ENCODE measurements around the gene CDYL2. TPM values are rescaled to one million over a fixed set of nuclear protein-coding genes. Genes with fewer than 3 reads are reported as not detected.

The CDYL2 gene
- total RNA-seq, 2 experiments from 2014 or later: 24.5 to 27.8 TPM

DNA sequence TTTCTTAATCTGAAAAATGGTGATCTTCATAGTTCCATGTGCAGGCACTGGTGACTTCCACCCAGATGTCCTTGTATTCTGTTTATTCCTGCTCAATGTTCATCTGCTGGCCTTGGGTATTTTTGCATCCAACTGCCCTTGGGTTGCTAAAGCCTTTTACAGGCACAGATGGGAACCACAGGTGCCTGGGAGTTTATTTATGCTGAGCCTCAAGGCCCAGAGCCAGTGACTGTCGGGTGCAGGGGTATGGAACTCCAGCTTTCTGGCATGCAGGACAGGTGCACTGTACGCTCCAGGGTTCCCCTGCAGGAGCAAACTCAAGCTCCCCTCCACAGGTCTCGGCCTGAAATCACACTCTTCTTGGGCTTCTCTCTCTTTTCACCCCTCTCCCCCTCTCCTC is 241.3 kb downstream of the CDYL2 start:
- POLR2A ChIA-PET: no interaction called here
- no peaks in the 10 kb centered on the region for H3K27me3 Mint-ChIP-seq
- peaks cover 9% of the 10 kb centered on the region for H3K9me3 Mint-ChIP-seq
- DNase-seq: no peak
- H3K27ac Mint-ChIP-seq: no peak overlapping the region
- no peak for ATAC-seq (ENCODE audit: low read depth)
- no peak overlapping the region for H3K4me3 Mint-ChIP-seq
- H3K4me1 Mint-ChIP-seq: peaks cover 13% of the 10 kb centered on the region
- H3K36me3 Mint-ChIP-seq: peaks cover 8% of the 10 kb centered on the region

DNA sequence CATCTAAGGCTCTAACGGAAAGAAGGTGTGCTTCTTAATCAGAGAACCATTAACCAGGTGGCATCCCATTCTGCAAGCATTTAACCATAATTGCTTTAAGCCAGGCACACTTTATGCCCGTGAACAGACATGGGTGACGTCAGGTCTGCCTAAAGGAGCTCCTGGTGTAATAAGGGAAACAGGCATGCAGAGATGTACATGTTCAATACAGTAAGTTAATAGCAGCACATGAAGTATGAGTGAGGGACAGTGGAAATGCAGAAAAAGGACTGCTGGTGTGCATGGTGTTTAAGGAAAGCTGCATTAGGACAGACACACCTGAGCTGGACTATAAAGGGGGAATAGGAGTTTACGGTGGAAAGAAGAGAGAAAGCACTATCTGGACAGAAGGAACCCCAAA is 245.0 kb downstream of the CDYL2 start:
- no peak overlapping the region for H3K4me3 Mint-ChIP-seq
- POLR2A ChIA-PET: no interaction called here
- ATAC-seq (ENCODE audit: low read depth) (no peak), DNase-seq (no peak)
- H3K4me1 Mint-ChIP-seq: peaks cover 10% of the 10 kb centered on the region
- H3K27ac Mint-ChIP-seq: no peak overlapping the region
- H3K9me3 Mint-ChIP-seq: no peaks in the 10 kb centered on the region
- peaks cover 1% of the 10 kb centered on the region for H3K27me3 Mint-ChIP-seq
- no peaks in the 10 kb centered on the region for H3K36me3 Mint-ChIP-seq

DNA sequence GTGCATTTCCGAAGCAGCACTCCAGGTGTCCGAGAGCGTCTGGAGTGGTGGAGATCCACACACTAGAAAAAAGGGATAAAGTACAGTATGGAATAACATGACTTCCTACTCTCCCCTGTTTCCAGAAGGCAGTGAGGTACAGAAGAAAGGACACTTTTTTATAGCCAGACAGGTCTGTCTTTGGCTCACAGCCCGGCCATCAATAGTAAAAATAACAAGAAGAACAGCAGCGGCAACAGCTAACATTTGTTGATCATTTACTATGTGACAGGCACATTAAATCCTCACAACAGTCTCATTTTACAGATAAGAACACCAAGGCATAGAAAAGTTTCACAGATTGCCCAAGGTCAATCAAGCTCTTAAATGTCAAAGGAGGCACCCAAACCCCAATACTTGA is 247.4 kb downstream of the CDYL2 start:
- H3K4me3 Mint-ChIP-seq: no peak overlapping the region
- no peaks in the 10 kb centered on the region for H3K36me3 Mint-ChIP-seq
- DNase-seq (no peak), ATAC-seq (ENCODE audit: low read depth) (no peak)
- POLR2A ChIA-PET: no interaction called here
- peaks cover 17% of the 10 kb centered on the region for H3K4me1 Mint-ChIP-seq
- peaks cover 2% of the 10 kb centered on the region for H3K27me3 Mint-ChIP-seq
- no peak overlapping the region for H3K27ac Mint-ChIP-seq
- no peaks in the 10 kb centered on the region for H3K9me3 Mint-ChIP-seq

DNA sequence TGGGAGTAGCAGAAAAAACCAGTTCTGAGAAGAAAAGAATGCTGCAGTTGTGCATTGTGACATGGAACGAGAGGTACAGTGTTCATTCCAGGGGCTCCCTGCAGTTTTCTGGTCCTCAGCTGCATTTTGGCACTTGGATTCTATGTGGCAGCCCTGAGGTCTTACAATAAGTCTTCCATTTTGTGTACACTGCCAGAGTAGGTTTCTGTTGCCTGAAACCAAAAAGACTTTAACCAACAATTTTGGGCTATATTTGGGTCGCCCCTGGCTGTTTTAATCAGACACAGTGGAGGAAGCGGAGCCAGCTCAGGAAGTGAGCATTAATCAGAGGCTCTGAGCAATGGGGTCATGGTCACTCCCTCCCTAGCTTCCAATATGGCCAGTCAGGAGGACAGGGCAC is 247.9 kb downstream of the CDYL2 start:
- Mint-ChIP-seq H3K36me3 (no peaks in the 10 kb centered on the region), H3K27me3 (peaks cover 4% of the 10 kb centered on the region), H3K4me3 (no peak overlapping the region), H3K9me3 (no peaks in the 10 kb centered on the region), H3K27ac (peak overlapping the region; percentile 8), H3K4me1 (peaks cover 17% of the 10 kb centered on the region)
- DNase-seq (no peak), ATAC-seq (ENCODE audit: low read depth) (no peak)
- POLR2A ChIA-PET: no interaction called here

DNA sequence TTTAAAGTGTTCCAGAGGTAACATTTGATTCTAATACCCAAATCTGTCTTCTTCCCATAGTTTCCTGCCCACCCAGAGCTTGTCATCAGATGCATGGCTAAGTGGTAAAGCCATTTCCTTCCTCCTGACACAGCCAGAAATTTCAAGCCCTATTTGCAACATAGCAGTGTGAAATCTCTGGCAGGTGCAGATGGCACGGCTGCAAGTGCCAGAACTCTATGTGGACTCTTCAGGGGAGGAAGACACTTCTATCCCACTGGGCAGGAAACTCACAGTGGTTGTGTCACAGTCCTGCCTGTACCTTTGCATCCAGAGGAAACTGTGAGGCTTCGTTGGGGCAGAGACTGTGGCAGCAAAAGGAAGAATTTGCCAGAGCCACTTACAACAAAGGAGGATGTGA is 250.4 kb downstream of the CDYL2 start:
- DNase-seq: no peak
- Mint-ChIP-seq H3K4me3 (peak overlapping the region; percentile 22), H3K9me3 (no peaks in the 10 kb centered on the region), H3K27ac (no peak overlapping the region), H3K4me1 (peaks cover 17% of the 10 kb centered on the region), H3K27me3 (peaks cover 4% of the 10 kb centered on the region), H3K36me3 (no peaks in the 10 kb centered on the region)
- ATAC-seq (ENCODE audit: low read depth): peak; percentile 67
- POLR2A ChIA-PET: interaction anchor here (1.4 to 1.8 kb wide), 2 partner anchors 10 to 27 kb away, joined by 3 to 4 read pairs; no protein-coding TSS in a partner anchor

DNA sequence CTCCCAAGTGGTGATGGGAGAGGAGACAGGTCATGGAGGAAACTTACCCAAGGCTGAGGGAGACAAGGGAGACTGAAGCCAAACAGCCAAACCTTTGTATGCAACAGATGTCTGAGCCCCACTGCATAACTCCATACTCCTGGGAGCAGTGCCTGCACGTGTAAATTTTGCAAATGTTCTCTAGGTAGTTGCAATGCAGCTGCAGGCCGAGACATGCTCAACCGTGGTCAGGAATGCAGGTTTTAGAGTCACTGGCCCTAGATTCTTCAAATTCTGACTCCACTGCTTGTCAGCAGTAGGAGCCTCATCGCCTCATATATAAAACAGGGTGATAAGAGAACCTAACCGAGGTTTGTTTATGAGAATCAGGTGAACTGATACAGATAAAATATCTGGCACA is 252.1 kb downstream of the CDYL2 start:
- H3K36me3 Mint-ChIP-seq: peaks cover 3% of the 10 kb centered on the region
- ATAC-seq (ENCODE audit: low read depth): no peak
- no peak overlapping the region for H3K27ac Mint-ChIP-seq

More for the DNA sequence above, 252.1 kb downstream of the CDYL2 start:
- Mint-ChIP-seq H3K27me3 (peaks cover 8% of the 10 kb centered on the region), H3K4me3 (no peak overlapping the region), H3K9me3 (no peaks in the 10 kb centered on the region), H3K4me1 (peaks cover 26% of the 10 kb centered on the region)
- no peak for DNase-seq
- POLR2A ChIA-PET: no interaction called here

Other genes starting within 250 kb of the CDYL2 start
- 10 to 100 TPM; 72.3 to 73.0 TPM for gene CMC2, start 202.3 kb upstream of the CDYL2 start, total RNA-seq
- gene CENPN, start 202.6 kb upstream of the CDYL2 start, total RNA-seq: 10 to 100 TPM; 39.4 to 47.0 TPM
- gene ATMIN, start 231.2 kb upstream of the CDYL2 start, total RNA-seq: 10 to 100 TPM; 28.3 to 29.3 TPM